NCI-H1930 (cell line): ENCODE data around the gene SMC2.

Source experiments
- DNase-seq, 2 experiments: peaks; one replicate each; lab custom pipeline; 2025; lab: John Stamatoyannopoulos, UW

The SMC2 gene

DNA sequence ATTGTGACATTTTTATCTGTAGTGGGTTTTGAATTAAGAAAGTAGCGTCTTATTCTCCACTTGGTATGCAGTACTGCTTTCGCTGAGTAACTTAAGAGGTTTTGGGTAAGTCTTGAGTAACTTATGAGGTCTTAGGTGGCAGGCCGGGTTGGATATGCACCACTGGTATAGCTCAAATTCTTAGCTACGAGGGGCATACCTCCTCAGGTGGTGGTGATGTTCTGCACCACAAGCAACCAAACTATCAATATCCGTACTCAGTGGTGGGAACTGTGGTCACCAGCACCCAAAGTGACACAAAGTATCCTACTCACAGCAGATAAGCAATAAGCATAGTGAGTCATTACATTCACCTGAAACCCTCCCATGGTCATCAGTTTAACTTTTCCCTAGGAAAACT, 13.7 kb downstream of the SMC2 start:
- no peak for DNase-seq

- no peak for DNase-seq
Measured at GRCh38 chr9:104108315-104108714, 14.2 kb downstream of the SMC2 start.

DNA sequence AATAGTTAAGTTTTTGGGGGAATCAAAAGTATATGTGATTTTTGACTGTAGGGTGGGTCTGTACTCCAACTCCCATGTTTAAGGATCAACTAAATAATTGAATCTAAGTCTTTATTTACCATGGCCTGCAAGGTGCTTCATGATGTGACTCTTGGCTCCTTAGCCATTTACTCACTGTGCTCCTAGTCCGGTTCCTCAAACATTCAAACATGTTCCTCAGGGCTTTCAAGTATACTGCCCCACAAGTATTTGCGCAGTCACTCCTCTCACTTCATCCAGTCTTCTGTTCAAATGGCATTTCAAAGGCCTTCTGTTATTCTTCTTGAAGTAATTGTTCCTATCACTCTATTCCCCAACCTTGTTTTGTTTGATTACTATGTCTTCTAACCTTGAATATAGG, 16.4 kb downstream of the SMC2 start:
- DNase-seq, result no peak

DNA sequence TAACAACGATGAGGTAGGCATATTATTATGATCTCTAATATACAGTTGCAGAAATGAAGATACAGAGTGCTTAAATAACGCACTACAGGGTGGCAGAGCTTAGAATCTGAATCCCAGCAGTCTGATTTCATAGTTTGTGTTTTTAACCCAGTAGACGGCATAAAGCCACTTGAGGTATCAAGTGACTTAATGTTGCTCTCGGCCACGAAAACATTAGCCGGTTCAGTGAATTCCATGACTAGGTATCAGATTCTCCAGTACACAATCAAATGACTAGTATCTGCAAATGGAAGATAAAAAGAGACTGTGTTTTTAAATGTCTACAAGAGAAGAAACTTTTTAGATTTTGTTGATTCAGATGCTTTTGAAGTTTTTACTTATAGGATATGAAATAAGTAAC, 24.8 kb downstream of the SMC2 start:
- no peak for DNase-seq

- no peak for DNase-seq
Measured at GRCh38 chr9:104121022-104121421, 26.9 kb downstream of the SMC2 start.

- DNase-seq, result no peak
Measured at GRCh38 chr9:104138243-104138868, 44.2 kb downstream of the SMC2 start.

GRCh38 chr9:104142799-104143549, 48.9 kb downstream of the SMC2 start:
- no peak for DNase-seq

- DNase-seq, result no peak
Measured at GRCh38 chr9:104143550-104143910, 49.4 kb downstream of the SMC2 start.

GRCh38 chr9:104144336-104144735, 50.2 kb downstream of the SMC2 start:
- no peak for DNase-seq

DNA sequence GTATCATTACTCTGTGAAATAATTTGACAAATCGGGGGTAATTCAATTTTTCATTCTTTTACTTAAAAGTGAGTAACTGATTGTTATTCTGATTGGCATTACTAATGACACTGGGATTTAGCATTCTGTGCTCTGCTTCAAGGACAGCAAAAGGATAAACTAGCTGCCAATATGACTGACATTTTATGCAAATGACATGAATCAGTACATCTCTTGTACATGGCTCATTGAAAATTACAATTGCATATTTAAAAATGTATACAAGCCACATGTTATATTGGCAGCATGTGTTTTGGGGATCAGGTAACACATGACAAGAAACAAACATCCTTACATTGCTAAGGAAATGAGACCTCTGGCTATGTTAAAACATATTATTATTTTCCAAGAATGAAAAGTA, 79.0 kb downstream of the SMC2 start:
- DNase-seq, result no peak

DNA sequence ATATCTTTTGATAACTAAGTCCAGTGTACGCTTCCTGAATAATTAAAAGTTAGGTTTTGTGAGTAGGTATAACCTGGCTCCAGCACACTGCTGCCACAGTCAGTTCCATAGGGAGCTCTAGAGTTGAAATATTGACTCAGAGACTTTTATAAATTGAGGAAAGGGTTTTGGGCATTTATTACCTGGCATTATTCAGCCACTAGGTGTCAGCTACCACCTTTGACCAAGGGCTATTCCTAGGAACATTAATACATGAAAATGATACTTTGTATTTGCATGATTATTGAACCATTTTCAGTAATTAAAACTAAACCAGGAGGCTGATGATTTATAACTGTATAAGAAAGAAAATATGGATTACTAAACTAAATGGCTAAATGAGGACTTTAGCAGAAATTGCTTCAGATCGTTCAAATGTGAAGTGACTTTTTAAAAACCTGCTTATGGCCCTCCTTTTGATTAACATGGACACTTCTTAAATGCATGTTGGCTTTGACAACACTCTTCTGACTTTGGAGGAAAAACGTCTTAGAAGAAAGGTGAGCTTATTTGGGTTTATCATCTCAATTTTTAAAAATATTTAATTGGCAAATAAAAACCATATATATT, 83.0 kb downstream of the SMC2 start:
- DNase-seq, result no peak

DNA sequence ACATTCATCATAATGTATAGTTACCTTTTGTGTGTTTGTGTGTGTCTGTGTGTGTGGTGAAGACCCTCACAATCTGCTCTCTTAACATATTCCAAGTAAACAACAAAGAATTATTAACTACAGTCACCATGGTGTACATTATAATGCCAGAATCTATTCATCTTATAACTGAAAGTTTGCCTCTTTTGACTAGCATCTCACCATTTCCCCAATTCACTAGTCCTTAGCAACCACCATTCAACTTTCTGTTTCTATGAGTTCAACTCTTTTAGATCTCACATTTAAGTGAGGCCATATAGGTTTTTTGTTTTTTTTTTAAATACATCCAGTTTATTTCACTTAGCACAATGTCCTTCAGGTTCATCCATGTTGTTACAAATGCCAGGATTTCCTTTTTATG, 83.6 kb downstream of the SMC2 start:
- no peak for DNase-seq
